AG09309 (cell line): Measurements from ENCODE around the gene FAM216B.

ENCODE experiments used
- DNase-seq: peaks from one replicate; pipeline ENCODE4 v3.0.0-alpha.2; 2010; ENCODE audit warnings: low read depth
- H3K4me3 ChIP-seq: 2 replicates; pipeline ENCODE4 v1.5.1; 2011; ENCODE audit warnings: mild to moderate bottlenecking, low read depth, low read length, moderate library complexity; ENCODE audit not compliant: control insufficient read depth
- TF ChIP-seq, protein P1 (sequence below): IDR thresholded peaks from 2 replicates; pipeline ENCODE4 v1.5.1; 2011; ENCODE audit warnings: mild to moderate bottlenecking, low read depth, low read length, inconsistent platforms; ENCODE audit not compliant: insufficient read depth, control insufficient read depth; ENCODE audit errors: missing control alignments

FAM216B gene

DNA sequence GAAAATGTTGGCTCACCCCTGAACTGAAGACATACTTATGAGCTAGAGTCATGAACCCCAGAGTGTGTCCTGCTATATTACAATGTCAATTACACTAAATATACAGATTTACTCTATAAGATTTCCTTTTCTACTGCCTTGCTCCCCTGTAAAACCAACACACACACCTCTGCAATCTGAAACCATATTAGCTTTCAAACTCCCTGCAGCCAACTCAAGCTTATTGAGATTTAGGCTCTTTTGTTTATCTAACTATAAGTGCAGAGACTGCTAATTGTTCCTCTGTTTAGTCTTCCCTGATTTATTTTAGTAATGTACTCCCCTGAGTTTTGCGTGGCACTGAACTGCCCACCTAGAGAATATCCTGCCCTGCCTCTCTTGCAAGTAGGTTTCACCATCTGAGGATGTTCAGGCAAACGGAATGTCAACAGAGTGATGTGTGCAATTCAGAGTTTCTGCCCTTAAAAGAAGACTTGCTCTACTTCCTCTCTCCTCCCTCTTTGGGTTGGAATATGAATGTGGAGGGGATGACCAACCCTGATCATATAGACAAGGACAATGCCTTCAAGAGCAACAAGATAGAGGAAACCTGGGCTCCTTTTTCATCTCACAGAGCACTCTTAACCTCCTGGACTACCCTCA is 22.3 kb downstream of the FAM216B start:
- no peak overlapping the region for H3K4me3 ChIP-seq
- TF ChIP-seq, protein P1, sequence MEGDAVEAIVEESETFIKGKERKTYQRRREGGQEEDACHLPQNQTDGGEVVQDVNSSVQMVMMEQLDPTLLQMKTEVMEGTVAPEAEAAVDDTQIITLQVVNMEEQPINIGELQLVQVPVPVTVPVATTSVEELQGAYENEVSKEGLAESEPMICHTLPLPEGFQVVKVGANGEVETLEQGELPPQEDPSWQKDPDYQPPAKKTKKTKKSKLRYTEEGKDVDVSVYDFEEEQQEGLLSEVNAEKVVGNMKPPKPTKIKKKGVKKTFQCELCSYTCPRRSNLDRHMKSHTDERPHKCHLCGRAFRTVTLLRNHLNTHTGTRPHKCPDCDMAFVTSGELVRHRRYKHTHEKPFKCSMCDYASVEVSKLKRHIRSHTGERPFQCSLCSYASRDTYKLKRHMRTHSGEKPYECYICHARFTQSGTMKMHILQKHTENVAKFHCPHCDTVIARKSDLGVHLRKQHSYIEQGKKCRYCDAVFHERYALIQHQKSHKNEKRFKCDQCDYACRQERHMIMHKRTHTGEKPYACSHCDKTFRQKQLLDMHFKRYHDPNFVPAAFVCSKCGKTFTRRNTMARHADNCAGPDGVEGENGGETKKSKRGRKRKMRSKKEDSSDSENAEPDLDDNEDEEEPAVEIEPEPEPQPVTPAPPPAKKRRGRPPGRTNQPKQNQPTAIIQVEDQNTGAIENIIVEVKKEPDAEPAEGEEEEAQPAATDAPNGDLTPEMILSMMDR = no peak
- no peak for DNase-seq

DNA sequence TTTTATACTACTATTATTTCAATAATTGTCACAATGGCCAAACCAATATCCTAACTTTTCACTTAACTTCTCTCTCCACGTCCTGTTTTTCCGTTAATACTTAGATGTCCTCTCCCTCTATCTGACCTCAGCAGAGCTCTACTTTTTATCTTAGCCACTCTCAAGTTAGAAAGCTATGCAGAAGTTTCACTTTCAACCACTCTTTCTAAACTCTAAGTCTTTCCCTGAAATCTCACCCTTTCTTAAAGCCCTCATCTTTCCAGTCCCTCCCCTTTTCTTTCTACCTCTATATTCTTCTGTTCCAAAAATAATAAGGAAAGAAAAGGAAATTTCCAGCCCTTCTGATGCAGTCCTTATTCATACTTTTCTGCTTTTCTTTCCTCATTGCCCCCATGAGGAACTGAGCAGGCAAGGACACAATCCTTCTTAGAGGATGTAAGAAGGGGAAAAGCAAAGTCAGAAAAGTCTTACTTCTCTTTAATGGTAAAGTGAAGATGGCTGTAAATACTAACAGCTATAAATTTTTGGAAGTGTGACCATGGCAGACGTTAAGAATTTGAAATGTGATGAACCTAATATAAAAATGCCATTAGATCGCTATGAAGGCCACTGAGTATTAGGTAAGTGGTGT is 23.0 kb downstream of the FAM216B start:
- DNase-seq = no peak
- TF ChIP-seq, protein P1 = no peak
- H3K4me3 ChIP-seq = no peak overlapping the region

DNA sequence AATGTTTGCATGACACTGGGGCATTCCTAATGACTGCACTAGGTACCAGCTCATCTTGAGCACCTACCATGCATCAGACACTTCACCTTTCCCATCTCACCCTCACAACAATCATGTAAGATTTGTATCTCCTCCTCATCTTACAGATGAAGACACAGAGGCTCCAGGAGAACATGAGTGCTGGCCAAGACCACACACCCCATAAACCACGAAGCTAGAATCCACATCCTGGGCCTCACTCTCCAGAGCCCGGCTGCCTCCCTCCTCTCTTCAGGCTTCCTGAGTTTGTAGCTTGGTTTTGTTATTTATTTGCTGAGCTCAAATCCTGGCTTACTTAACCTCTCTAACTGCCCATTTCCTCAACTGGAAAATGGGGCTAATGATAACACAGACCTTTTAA is 25.9 kb downstream of the FAM216B start:
- no peak for DNase-seq
- H3K4me3 ChIP-seq = no peak overlapping the region
- TF ChIP-seq, protein P1 = no peak

DNA sequence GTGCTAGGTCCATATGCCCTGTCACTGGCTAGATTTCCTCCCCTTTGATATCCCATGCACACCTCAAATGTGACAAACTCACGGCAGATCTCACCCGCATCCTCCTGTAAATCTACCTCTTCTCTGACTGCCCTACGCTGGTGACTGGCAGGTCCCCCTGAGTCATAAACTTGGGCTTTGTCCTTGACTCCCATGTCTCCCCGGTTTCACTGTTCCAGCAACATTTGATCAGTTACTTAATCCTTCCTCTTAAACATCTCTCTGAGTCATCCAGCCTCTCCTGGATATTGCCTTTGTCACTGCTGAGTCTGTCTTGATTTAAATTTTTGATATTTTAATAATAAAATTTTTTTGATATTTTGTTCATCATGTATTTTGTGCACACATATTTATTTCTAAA is 26.5 kb downstream of the FAM216B start:
- TF ChIP-seq, protein P1 = no peak
- H3K4me3 ChIP-seq = no peak overlapping the region
- no peak for DNase-seq

DNA sequence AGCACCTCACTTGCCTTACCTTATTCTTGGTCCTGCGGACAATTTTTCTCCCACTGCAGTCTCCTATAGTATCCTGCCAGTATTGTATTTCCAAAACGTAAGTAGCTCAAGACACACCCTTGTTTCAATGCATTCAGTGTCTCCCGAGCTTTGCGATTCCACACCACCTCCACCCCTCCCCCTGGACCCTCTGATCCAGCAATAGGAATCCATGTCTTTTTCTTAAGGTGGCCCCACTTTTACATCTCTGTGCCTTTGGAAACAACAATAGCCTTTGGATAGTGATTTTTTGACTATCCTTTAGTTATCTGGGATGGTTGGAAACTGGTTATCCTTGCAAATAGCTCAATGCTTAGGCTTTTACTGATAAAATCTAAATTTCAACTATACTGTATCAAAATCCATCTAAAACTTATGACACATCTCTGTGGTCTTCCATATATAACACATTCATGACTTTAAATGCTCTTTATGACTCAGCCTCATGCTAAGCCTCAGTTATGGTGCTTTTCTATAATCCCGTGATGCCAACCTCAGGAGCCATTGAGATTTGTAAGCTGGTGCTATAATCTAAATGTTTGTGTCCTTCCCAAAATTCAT is 27.1 kb downstream of the FAM216B start:
- TF ChIP-seq, protein P1 = no peak
- no peak for DNase-seq
- no peak overlapping the region for H3K4me3 ChIP-seq

DNA sequence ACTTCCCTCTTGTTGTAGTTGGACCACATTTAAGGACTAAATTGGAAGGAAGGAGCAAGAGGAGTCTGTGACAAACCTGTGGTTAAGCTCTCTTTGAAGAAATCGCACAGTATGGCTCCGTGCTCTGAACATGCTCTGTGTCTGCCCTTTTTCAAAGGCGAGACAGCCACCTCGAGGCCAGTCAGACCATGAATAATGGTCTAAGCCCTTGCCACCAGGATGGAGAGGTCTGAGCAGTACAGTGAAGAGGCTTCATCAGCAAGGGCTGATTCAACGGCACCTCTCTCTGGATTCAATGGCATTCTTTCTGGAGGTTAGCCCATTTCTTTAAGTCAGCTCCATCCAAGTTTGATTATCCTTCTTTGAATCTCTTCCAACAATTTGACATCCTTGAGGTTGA is 30.9 kb downstream of the FAM216B start:
- DNase-seq = no peak
- no peak overlapping the region for H3K4me3 ChIP-seq
- TF ChIP-seq, protein P1 = no peak
